Pancreas (tissue), 10 donors: ENCODE measurements around the gene C1QTNF7. TPM values are rescaled to one million over a fixed set of nuclear protein-coding genes. Genes with fewer than 3 reads are reported as not detected.

Experiments used
- ATAC-seq, 4 donors: fragments of 200-7000 bp; cut with Tn5 transposase; one replicate each; pipeline versions ENCODE4 v1.8.0 to v1.9.1; 2020; ENCODE audit warnings: mild to moderate bottlenecking in 4 of 4, moderate library complexity in 4 of 4
- DNase-seq, 6 donors: peaks; one replicate each; pipeline ENCODE4 v3.0.0-alpha.2; 2020
- FAIRE-seq: peaks from 2 replicates; lab custom pipeline; 2012; peaks lifted over from hg19 to GRCh38; lab: Jason Lieb, UNC
- H3K27ac ChIP-seq, 4 donors: fragments of 200-600 bp; sonication (generic); 1 replicate in 3 of 4; 2 replicates in 1 of 4; pipeline versions ENCODE4 v1.5.0 to v1.8.0; 2020
- H3K27me3 ChIP-seq, 4 donors: fragments of 200-600 bp; one replicate each; pipeline ENCODE4 v1.8.0; 2021
- H3K36me3 ChIP-seq, 3 donors: fragments of 200-600 bp; sonication (generic) in 1 of 3; one replicate each; pipeline versions ENCODE4 v1.5.0 to v1.8.0; 2020 to 2021
- H3K4me1 ChIP-seq, 3 donors: fragments of 200-600 bp; one replicate each; pipeline ENCODE4 v1.8.0; 2021
- H3K4me3 ChIP-seq, 4 donors: fragments of 200-600 bp; sonication (generic) in 2 of 4; one replicate each; pipeline versions ENCODE4 v1.5.0 to v1.8.0; 2020 to 2021
- H3K9me3 ChIP-seq, 4 donors: fragments of 200-600 bp; one replicate each; pipeline ENCODE4 v1.8.0; 2021
- WGBS, 2 donors: extraction: QIAGEN DNeasy Blood & Tissue Kit; methylation state at CpG; one replicate each; pipeline ENCODE4 v1.1.7; 2013; 5-methylcytosine and 5-hydroxymethylcytosine counted together
- intact Hi-C, 3 donors: fragments of 100-400 bp; cut with DNase I; formaldehyde crosslinking; loops; one replicate each; pipeline versions ENCODE4 v1.11.1 to v1.14.2; 2022
- polyA plus RNA-seq, 2 donors: library from polyadenylated mRNA; stranded (reverse); fragments of 200-250 nt; gene quantifications; one replicate each; pipeline ENCODE4 v1.2.3, GENCODE V29; 2013
- total RNA-seq, 6 donors: library from RNA; stranded (reverse); fragmentation: NEBNext Ultra II Directional in 4 of 6; extraction: Animal tissue kit (Norgen Biotek cat#: 25700) in 4 of 6; gene quantifications; one replicate each; pipeline versions ENCODE4 v1.2.1 to v1.2.4, GENCODE V29; 2021 to 2023
- TF ChIP-seq, protein P1 (sequence below), 4 donors: fragments of 200-600 bp; sonication (generic) in 3 of 4; IDR thresholded peaks; one replicate each; pipeline versions ENCODE4 v1.5.0 to v1.8.0; 2021; ENCODE audit warnings: antibody characterized with exemption in 4 of 4
- donor health status: healthy with polysubstance abuse.
- donor health status: DM: no; HTN: no; CAD: no; lungs with moderate emphysema.
- donor health status: DM: no; HTN: no; CAD: no.
- donor health status: control.
- donor health status: control.
- donor health status: Bipolar disorder and iron deficiency.
- donor health status: DM: yes; HTN: yes; CAD: no.
- donor health status: DM: no; HTN: no; CAD: no.
- donor health status: DM: no; HTN: no; CAD: no.
- donor health status: DM: yes; HTN: yes; CAD: no.

Gene C1QTNF7
- total and polyA plus RNA-seq, 8 donors, result 0.03 to 1.1 (median 0.38) TPM

DNA sequence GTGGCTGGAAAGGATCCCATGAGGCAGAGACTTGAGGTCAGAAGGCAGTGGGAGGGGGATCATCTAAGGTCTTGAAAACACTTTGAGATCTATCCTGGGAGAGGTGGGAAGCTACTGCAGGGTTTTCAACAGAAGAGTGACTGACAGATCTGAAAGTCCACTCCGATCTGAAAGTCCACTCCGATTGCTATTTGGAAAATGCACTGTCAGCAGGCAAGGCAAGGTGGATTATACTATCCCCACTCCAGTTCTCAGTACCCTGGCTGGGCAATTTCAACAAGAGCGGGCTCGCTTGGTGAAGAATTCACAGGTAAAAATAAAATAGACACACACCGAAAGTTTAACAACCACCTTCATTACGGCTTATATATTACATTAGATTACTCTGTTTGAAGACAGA, 42.3 kb upstream of the C1QTNF7 start:
- H3K4me3 ChIP-seq, result no peak overlapping the region
- ATAC-seq, result no peak
- intact Hi-C loops, result no loop called here
- no peaks in the 10 kb centered on the region for H3K36me3 ChIP-seq
- H3K9me3 ChIP-seq, result no peaks in the 10 kb centered on the region
- H3K4me1 ChIP-seq, result no peaks in the 10 kb centered on the region
- H3K27me3 ChIP-seq, result no peaks in the 10 kb centered on the region
- no peak for FAIRE-seq
- DNase-seq, result no peak
- H3K27ac ChIP-seq, result no peak overlapping the region
- TF ChIP-seq, protein P1, sequence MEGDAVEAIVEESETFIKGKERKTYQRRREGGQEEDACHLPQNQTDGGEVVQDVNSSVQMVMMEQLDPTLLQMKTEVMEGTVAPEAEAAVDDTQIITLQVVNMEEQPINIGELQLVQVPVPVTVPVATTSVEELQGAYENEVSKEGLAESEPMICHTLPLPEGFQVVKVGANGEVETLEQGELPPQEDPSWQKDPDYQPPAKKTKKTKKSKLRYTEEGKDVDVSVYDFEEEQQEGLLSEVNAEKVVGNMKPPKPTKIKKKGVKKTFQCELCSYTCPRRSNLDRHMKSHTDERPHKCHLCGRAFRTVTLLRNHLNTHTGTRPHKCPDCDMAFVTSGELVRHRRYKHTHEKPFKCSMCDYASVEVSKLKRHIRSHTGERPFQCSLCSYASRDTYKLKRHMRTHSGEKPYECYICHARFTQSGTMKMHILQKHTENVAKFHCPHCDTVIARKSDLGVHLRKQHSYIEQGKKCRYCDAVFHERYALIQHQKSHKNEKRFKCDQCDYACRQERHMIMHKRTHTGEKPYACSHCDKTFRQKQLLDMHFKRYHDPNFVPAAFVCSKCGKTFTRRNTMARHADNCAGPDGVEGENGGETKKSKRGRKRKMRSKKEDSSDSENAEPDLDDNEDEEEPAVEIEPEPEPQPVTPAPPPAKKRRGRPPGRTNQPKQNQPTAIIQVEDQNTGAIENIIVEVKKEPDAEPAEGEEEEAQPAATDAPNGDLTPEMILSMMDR (IDR thresholded peaks at IDR 0.05), result no peak
- 79 to 83% methylated on average over 6 of the region's 6 CpGs for WGBS, 2 donors

DNA sequence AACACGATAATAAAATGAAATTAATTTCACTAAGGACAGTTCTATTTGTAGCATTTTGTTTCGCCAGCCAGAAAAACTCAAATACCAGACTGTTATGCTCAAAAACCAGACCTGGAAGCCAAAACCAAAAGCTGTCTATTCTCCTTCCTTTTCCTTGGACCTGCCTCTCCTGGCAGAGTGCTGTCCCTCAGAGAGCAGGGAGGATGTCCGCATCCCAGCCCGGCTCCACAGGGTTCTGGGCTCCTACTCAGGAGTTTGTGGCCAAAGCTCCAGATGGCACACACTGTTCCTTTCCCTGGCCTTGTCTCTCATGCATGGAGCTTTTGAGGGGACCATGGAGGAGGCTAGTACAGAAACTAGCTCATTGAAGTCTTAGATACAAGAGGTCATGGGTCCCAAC, 41.9 kb upstream of the C1QTNF7 start:
- FAIRE-seq (no peak), DNase-seq (no peak), ATAC-seq (peak in 1 of 4 donors; percentile 22)
- Histone ChIP-seq H3K27me3 (no peaks in the 10 kb centered on the region), H3K27ac (no peak overlapping the region), H3K36me3 (no peaks in the 10 kb centered on the region), H3K9me3 (no peaks in the 10 kb centered on the region), H3K4me1 (no peaks in the 10 kb centered on the region), H3K4me3 (no peak overlapping the region)
- TF ChIP-seq, protein P1 (IDR thresholded peaks at IDR 0.05), result no peak
- 51 to 79% methylated on average over 4 of the region's 4 CpGs for WGBS, 2 donors
- intact Hi-C loops, result no loop called here

DNA sequence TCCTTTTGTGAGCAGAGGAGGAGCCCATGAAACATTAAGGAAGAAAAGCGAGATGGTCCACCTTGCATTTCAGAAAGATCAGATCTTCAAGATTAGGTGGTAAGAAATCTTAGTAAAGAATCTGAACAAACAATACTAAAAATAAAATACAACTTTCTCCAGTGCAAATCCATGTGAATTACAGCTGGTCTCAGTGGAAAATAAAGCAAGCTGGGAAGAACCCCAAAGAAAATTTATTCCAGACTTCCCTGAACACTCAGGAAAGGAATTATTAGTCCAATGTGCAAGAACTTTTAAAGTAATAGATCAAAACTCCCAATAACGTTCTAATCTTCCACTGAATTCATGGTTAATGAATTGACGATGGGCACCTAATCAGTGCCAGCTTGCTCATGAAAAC, 37.3 kb upstream of the C1QTNF7 start:
- intact Hi-C loops, result no loop called here

DNA sequence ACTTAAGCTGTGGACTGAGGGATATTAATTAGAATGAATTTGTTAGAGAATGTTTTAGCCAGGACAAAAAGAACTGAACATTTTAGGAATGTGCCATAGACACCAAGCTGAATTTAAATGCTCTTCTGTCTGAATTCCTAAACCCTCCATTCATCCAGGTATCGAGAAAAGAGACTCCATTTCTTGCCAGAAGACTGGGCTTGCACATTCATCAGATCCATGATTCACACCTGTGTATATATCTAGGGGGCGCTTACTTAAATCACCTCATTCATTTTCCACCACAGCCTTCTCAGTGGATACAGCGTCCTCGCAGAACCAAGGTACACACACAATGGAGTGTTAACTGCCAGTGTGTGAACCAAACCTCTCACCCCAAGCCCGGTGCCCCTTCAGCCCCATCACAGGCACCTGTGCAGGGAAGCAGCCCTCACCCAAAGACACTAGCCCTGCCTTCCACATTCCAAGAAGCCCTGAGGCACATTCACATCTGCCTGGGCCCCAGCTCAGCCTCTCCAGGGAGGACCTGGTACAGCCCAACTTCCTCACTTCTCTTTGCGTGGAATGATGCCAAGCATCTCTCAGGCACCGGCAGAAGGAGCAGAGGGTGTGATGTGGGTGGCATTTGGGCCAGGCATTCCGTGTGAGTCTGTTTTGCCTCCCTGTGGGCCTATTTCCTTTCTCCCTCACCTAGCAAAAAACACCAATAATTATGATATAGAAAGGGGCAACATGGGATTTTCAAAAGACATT, 35.6 kb upstream of the C1QTNF7 start:
- DNase-seq (no peak), FAIRE-seq (no peak), ATAC-seq (no peak)
- intact Hi-C loops, result no loop called here
- Histone ChIP-seq H3K27ac (no peak overlapping the region), H3K36me3 (no peaks in the 10 kb centered on the region), H3K9me3 (no peaks in the 10 kb centered on the region), H3K27me3 (no peaks in the 10 kb centered on the region), H3K4me1 (no peaks in the 10 kb centered on the region), H3K4me3 (no peak overlapping the region)
- 74 to 76% methylated on average over 8 of the region's 8 CpGs for WGBS, 2 donors
- TF ChIP-seq, protein P1 (IDR thresholded peaks at IDR 0.05), result no peak

More for the DNA sequence above, 37.3 kb upstream of the C1QTNF7 start:
- TF ChIP-seq, protein P1 (IDR thresholded peaks at IDR 0.05), result no peak
- FAIRE-seq, result no peak
- H3K4me3 ChIP-seq, result no peak overlapping the region
- ATAC-seq, result no peak
- H3K27ac ChIP-seq, result no peak overlapping the region
- no peak for DNase-seq
- H3K4me1 ChIP-seq, result no peaks in the 10 kb centered on the region
- H3K36me3 ChIP-seq, result no peaks in the 10 kb centered on the region
- H3K9me3 ChIP-seq, result no peaks in the 10 kb centered on the region
- H3K27me3 ChIP-seq, result no peaks in the 10 kb centered on the region
- 63 to 66% methylated on average over 3 of the region's 3 CpGs for WGBS, 2 donors

DNA sequence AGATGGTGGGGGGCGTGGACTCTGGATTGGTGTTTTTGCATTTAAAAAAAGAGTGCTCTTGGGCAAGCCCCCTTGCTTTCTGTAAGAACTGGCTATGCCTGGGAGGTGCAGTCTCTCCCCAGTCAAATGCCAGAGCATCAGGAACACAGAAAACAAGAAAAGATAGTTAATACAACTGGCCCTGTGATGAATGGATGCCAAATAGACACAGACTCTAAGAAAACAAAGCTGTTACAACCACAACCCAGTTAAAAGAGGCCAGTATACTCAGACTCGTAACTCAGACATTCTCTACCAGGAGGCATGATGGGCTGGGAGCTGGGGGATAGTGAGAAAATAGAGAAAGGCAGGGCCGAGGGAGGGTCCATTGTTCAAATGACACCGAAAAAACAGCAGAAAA, 32.5 kb upstream of the C1QTNF7 start:
- no peak for DNase-seq
- Histone ChIP-seq H3K9me3 (no peaks in the 10 kb centered on the region), H3K27me3 (no peaks in the 10 kb centered on the region), H3K27ac (no peak overlapping the region), H3K36me3 (no peaks in the 10 kb centered on the region), H3K4me1 (no peaks in the 10 kb centered on the region), H3K4me3 (no peak overlapping the region)
- TF ChIP-seq, protein P1 (IDR thresholded peaks at IDR 0.05), result no peak
- WGBS, 2 donors, result 82 to 87% methylated on average over 4 of the region's 4 CpGs
- ATAC-seq, result no peak
- FAIRE-seq, result no peak
- intact Hi-C loops, result no loop called here
